PFSK-1 (cell line): ENCODE measurements around the gene PTH1R.

Experiments used
- POLR2AphosphoS5 ChIP-seq: IDR thresholded peaks from 2 replicates; pipeline ENCODE4 v1.6.1; 2012; ENCODE audit warnings: low read depth, mild to moderate bottlenecking, control low read depth, low read length, moderate library complexity
- SIN3A ChIP-seq: IDR thresholded peaks from 2 replicates; pipeline ENCODE4 v1.6.1; 2012; ENCODE audit warnings: mild to moderate bottlenecking, low read length, moderate library complexity, borderline replicate concordance; ENCODE audit not compliant: insufficient read depth
- TF ChIP-seq, protein P1 (sequence below), 2 experiments: IDR thresholded peaks; 2 replicates each; pipeline versions ENCODE4 v1.6.1 to v1.8.0; 2011 to 2012; ENCODE audit warnings: low read depth in 2 of 2, low read length in 2 of 2, control low read depth in 1 of 2, inconsistent platforms in 1 of 2, mild to moderate bottlenecking in 1 of 2, moderate library complexity in 1 of 2; ENCODE audit not compliant: insufficient read depth in 1 of 2

DNA sequence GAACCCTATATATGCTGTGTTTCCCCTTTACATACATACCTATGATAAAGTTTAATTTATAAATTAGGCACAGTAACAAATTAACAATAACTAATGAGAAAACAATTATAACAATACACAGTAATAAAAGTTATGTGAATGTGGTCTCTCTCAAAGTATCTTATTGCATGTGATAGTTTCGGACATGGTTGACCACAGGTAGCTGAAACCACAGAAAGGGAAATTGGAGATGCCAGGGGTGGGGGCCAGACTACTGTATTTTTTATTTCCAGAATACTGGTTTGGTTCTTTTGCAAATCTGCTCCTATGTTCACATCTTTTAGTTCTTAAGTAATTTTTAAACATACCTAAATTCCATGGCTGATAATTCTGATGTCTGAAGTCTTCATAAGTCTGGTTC lies 40.7 kb downstream of the PTH1R start:
- TF ChIP-seq POLR2AphosphoS5 (no peak), SIN3A (no peak)
- TF ChIP-seq, protein P1, sequence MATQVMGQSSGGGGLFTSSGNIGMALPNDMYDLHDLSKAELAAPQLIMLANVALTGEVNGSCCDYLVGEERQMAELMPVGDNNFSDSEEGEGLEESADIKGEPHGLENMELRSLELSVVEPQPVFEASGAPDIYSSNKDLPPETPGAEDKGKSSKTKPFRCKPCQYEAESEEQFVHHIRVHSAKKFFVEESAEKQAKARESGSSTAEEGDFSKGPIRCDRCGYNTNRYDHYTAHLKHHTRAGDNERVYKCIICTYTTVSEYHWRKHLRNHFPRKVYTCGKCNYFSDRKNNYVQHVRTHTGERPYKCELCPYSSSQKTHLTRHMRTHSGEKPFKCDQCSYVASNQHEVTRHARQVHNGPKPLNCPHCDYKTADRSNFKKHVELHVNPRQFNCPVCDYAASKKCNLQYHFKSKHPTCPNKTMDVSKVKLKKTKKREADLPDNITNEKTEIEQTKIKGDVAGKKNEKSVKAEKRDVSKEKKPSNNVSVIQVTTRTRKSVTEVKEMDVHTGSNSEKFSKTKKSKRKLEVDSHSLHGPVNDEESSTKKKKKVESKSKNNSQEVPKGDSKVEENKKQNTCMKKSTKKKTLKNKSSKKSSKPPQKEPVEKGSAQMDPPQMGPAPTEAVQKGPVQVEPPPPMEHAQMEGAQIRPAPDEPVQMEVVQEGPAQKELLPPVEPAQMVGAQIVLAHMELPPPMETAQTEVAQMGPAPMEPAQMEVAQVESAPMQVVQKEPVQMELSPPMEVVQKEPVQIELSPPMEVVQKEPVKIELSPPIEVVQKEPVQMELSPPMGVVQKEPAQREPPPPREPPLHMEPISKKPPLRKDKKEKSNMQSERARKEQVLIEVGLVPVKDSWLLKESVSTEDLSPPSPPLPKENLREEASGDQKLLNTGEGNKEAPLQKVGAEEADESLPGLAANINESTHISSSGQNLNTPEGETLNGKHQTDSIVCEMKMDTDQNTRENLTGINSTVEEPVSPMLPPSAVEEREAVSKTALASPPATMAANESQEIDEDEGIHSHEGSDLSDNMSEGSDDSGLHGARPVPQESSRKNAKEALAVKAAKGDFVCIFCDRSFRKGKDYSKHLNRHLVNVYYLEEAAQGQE (IDR thresholded peaks at IDR 0.05; ENCODE audit: insufficient read depth in 1 of 2, low read depth in 2 of 2, low read length in 2 of 2): no peak
